Vagina (tissue), 2 donors: Measurements from ENCODE around the gene ENTHD1. TPM values are rescaled to one million over a fixed set of nuclear protein-coding genes. Genes with fewer than 3 reads are reported as not detected.

Experiments
- DNase-seq, 2 donors: peaks; one replicate each; pipeline ENCODE4 v3.0.0-alpha.2; 2017; ENCODE audit errors: extremely low spot score in 2 of 2
- H3K27ac ChIP-seq: fragments of 200-600 bp; sonication (generic); one replicate; pipeline ENCODE4 v1.5.1; 2019
- H3K27me3 ChIP-seq: fragments of 200-600 bp; sonication (generic); one replicate; pipeline ENCODE4 v1.5.1; 2019
- H3K36me3 ChIP-seq, 2 donors: fragments of 200-600 bp; sonication (generic); one replicate each; pipeline ENCODE4 v1.5.1; 2017 to 2019
- H3K4me1 ChIP-seq: fragments of 200-600 bp; sonication (generic); one replicate; pipeline ENCODE4 v1.5.1; 2019
- H3K4me3 ChIP-seq, 2 donors: fragments of 200-600 bp; sonication (generic); 1 replicate in 1 of 2; 2 replicates in 1 of 2; pipeline ENCODE4 v1.5.1; 2016 to 2019
- H3K9me3 ChIP-seq: fragments of 200-600 bp; sonication (generic); one replicate; pipeline ENCODE4 v1.5.1; 2019
- POLR2A ChIP-seq, 2 donors: fragments of 450-650 bp; IDR thresholded peaks; one replicate each; pipeline ENCODE4 v1.6.1; 2017; ENCODE audit warnings: antibody characterized with exemption in 2 of 2, mild to moderate bottlenecking in 2 of 2, moderate library complexity in 2 of 2
- POLR2AphosphoS5 ChIP-seq, 2 donors: sonication (generic); formaldehyde crosslinking; IDR thresholded peaks; one replicate each; pipeline ENCODE4 v1.9.0; 2017; ENCODE audit warnings: antibody characterized with exemption in 2 of 2, mild to moderate bottlenecking in 2 of 2, low read depth in 1 of 2; ENCODE audit not compliant: insufficient read depth in 1 of 2
- intact Hi-C: fragments of 100-400 bp; cut with DNase I; formaldehyde crosslinking; loops from one replicate; pipeline ENCODE4 v1.15.1; 2023
- total RNA-seq: library from RNA; depleted of rRNA; stranded (reverse); fragments of >200 nt; gene quantifications from one replicate; pipeline ENCODE4 v1.2.3, GENCODE V29; 2016
- TF ChIP-seq, protein P1 (sequence below), 3 experiments: fragments of 450-650 bp in 2 of 3; fragments of 200-600 bp in 1 of 3; sonication (generic) in 1 of 3; IDR thresholded peaks; one replicate each; pipeline ENCODE4 v1.5.1; 2017 to 2019; ENCODE audit warnings: antibody characterized with exemption in 3 of 3, mild to moderate bottlenecking in 2 of 3, moderate library complexity in 2 of 3

Gene ENTHD1
- total RNA-seq, 1 donor from 2014 or later: not detected

- intact Hi-C loops: no loop called here
- no peak overlapping the region for H3K27ac ChIP-seq
- no peak for DNase-seq
Observed at GRCh38 chr22:39825661-39826102, 67.9 kb downstream of the ENTHD1 start.

GRCh38 chr22:39821008-39821407 lies 72.6 kb downstream of the ENTHD1 start:
- no peak overlapping the region for H3K27ac ChIP-seq
- no peaks in the 10 kb centered on the region for H3K27me3 ChIP-seq
- H3K4me1 ChIP-seq: no peaks in the 10 kb centered on the region
- no peaks in the 10 kb centered on the region for H3K9me3 ChIP-seq
- intact Hi-C loops: no loop called here
- no peak for DNase-seq
- TF ChIP-seq POLR2AphosphoS5 (IDR thresholded peaks at IDR 0.05; ENCODE audit: insufficient read depth in 1 of 2, low read depth in 1 of 2): no peak
- no peak overlapping the region for H3K4me3 ChIP-seq
- H3K36me3 ChIP-seq: no peaks in the 10 kb centered on the region

More at GRCh38 chr22:39825661-39826102, 67.9 kb downstream of the ENTHD1 start:
- no peaks in the 10 kb centered on the region for H3K27me3 ChIP-seq
- no peaks in the 10 kb centered on the region for H3K9me3 ChIP-seq
- H3K36me3 ChIP-seq: no peaks in the 10 kb centered on the region
- H3K4me3 ChIP-seq: no peak overlapping the region
- no peaks in the 10 kb centered on the region for H3K4me1 ChIP-seq
- TF ChIP-seq, protein P1, sequence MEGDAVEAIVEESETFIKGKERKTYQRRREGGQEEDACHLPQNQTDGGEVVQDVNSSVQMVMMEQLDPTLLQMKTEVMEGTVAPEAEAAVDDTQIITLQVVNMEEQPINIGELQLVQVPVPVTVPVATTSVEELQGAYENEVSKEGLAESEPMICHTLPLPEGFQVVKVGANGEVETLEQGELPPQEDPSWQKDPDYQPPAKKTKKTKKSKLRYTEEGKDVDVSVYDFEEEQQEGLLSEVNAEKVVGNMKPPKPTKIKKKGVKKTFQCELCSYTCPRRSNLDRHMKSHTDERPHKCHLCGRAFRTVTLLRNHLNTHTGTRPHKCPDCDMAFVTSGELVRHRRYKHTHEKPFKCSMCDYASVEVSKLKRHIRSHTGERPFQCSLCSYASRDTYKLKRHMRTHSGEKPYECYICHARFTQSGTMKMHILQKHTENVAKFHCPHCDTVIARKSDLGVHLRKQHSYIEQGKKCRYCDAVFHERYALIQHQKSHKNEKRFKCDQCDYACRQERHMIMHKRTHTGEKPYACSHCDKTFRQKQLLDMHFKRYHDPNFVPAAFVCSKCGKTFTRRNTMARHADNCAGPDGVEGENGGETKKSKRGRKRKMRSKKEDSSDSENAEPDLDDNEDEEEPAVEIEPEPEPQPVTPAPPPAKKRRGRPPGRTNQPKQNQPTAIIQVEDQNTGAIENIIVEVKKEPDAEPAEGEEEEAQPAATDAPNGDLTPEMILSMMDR (IDR thresholded peaks at IDR 0.05): no peak

DNA sequence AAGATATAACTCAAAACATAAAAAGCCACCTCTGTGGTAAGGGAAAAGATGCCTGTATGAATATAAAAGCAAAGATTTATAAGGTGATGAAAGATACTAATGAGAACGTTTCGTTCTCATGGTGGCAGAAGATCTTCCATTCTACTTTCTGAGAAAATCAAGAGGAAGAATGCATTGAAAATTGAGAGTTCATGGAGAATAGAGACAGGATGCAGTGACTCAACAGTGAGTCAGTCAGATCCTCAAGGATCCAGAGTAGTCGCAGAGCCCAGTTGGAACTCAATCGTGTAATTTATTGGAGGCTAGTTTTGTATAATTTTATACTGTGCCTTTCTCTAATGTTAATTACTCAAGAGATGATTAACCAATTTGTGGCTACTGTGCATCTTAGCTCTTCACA lies 73.3 kb downstream of the ENTHD1 start:
- no peak for DNase-seq
- TF ChIP-seq POLR2A (IDR thresholded peaks at IDR 0.05): no peak
- TF ChIP-seq, protein P1 (IDR thresholded peaks at IDR 0.05): no peak
- no peak for TF ChIP-seq POLR2AphosphoS5 (IDR thresholded peaks at IDR 0.05; ENCODE audit: insufficient read depth in 1 of 2, low read depth in 1 of 2)
- intact Hi-C loops: no loop called here
- Histone ChIP-seq H3K9me3 (no peaks in the 10 kb centered on the region), H3K4me1 (no peaks in the 10 kb centered on the region), H3K4me3 (no peak overlapping the region), H3K27me3 (no peaks in the 10 kb centered on the region), H3K36me3 (no peaks in the 10 kb centered on the region), H3K27ac (no peak overlapping the region)

DNA sequence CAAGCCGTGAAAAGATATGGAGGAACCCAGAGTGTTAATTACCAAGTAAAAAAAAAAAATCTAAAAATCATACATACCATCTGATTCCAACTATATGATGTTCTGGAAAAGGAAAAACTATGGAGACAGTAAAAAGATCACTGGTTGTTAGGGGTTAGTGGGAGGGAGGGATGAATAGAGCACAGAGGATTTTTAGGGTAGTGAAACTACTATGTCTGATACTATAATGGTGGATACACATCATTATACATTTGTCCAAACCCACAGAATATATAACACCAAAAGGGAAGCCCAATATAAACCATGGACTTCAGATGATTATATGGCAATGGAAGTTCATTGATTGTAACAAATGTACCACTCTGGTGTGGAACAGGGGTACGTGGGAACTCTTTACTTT lies 74.1 kb downstream of the ENTHD1 start:
- Histone ChIP-seq H3K4me3 (no peak overlapping the region), H3K27me3 (no peaks in the 10 kb centered on the region), H3K9me3 (no peaks in the 10 kb centered on the region), H3K27ac (no peak overlapping the region), H3K36me3 (no peaks in the 10 kb centered on the region), H3K4me1 (no peaks in the 10 kb centered on the region)
- TF ChIP-seq POLR2AphosphoS5 (IDR thresholded peaks at IDR 0.05; ENCODE audit: insufficient read depth in 1 of 2, low read depth in 1 of 2) (no peak), POLR2A (IDR thresholded peaks at IDR 0.05) (no peak)
- TF ChIP-seq, protein P1 (IDR thresholded peaks at IDR 0.05): no peak
- intact Hi-C loops: no loop called here
- DNase-seq: no peak

GRCh38 chr22:39818094-39818493 lies 75.5 kb downstream of the ENTHD1 start:
- Histone ChIP-seq H3K9me3 (no peaks in the 10 kb centered on the region), H3K4me1 (no peaks in the 10 kb centered on the region), H3K27ac (no peak overlapping the region), H3K27me3 (no peaks in the 10 kb centered on the region), H3K4me3 (no peak overlapping the region), H3K36me3 (no peaks in the 10 kb centered on the region)
- TF ChIP-seq POLR2A (IDR thresholded peaks at IDR 0.05) (no peak), POLR2AphosphoS5 (IDR thresholded peaks at IDR 0.05; ENCODE audit: insufficient read depth in 1 of 2, low read depth in 1 of 2) (no peak)
- TF ChIP-seq, protein P1 (IDR thresholded peaks at IDR 0.05): no peak
- intact Hi-C loops: no loop called here
- DNase-seq: no peak

DNA sequence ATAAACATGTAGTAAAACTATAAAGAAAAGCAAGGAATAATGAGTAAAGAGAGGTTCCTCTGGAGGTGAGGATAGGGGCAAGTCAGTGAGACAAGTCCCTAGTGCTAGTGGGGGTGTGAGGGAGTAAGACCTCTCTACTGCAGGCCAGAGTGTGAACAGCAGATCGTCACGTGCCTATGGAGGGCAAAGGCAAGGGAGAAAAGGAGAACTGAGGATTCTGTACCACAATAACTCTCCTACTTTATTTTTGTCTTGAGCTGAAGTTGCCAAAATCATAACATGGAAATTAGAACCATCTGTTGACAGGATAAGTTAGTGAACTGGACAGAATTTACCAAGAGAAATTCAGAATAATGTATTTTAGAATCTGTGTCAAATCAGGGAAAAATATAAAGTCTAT lies 77.6 kb downstream of the ENTHD1 start:
- Histone ChIP-seq H3K4me3 (no peak overlapping the region), H3K27ac (no peak overlapping the region), H3K9me3 (no peaks in the 10 kb centered on the region), H3K27me3 (no peaks in the 10 kb centered on the region), H3K4me1 (no peaks in the 10 kb centered on the region), H3K36me3 (no peaks in the 10 kb centered on the region)
- TF ChIP-seq POLR2AphosphoS5 (IDR thresholded peaks at IDR 0.05; ENCODE audit: insufficient read depth in 1 of 2, low read depth in 1 of 2) (no peak), POLR2A (IDR thresholded peaks at IDR 0.05) (no peak)
- TF ChIP-seq, protein P1 (IDR thresholded peaks at IDR 0.05): no peak
- DNase-seq: no peak
- intact Hi-C loops: no loop called here
